ENCODE results near the gene ZNF324.
"Not testable (repeated sequence)": the region's sequence is repeated elsewhere in the genome, so short reads cannot be mapped to it uniquely, and the experiment has no call there.

The ZNF324 gene

DNA sequence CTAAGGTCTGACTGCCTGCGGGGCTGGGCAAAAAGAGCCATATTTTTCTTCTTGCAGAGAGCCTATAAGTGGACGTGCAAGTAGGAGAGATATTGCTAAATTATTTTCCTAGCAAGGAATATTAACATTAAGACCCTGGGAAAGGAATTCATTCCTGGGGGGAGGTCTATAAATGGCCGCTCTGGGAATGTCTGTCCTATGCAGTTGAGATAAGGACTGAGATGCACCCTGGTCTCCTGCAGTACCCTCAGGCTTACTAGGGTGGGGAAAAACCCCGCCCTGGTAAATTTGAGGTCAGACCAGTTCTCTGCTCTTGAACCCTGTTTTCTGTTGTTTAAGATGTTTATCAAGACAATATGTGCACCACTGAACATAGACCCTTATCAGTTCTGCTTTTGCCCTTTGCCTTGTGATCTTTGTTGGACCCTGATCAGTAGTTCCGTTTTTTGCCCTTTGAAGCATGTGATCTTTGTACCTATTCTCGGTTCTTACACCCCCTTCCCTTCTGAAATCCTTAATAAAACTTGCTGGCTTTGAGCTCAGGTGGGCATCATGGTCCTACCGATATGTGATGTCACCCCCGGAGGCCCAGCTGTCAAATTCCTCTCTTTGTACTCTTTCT is 40.8 kb downstream of the ZNF324 start:
- DNase-seq, result not testable (repeated sequence)

DNA sequence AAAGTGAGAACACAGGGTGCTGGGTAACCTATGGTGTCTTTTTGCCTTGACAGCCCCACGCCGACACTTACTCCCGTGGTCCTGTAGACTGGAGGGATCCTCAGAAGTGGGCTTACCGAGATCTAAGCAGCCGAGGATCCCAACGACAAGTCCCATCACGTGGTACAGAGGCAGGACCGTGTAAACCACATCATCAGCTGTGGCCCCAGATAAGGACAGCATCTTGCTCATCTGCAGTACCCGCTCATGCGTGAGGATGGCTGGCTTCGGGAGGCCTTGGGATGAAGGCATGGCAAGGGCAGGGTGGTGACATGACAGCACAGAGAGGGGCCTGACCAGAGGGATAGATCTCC is 42.8 kb downstream of the ZNF324 start:
- no peak for DNase-seq

DNA sequence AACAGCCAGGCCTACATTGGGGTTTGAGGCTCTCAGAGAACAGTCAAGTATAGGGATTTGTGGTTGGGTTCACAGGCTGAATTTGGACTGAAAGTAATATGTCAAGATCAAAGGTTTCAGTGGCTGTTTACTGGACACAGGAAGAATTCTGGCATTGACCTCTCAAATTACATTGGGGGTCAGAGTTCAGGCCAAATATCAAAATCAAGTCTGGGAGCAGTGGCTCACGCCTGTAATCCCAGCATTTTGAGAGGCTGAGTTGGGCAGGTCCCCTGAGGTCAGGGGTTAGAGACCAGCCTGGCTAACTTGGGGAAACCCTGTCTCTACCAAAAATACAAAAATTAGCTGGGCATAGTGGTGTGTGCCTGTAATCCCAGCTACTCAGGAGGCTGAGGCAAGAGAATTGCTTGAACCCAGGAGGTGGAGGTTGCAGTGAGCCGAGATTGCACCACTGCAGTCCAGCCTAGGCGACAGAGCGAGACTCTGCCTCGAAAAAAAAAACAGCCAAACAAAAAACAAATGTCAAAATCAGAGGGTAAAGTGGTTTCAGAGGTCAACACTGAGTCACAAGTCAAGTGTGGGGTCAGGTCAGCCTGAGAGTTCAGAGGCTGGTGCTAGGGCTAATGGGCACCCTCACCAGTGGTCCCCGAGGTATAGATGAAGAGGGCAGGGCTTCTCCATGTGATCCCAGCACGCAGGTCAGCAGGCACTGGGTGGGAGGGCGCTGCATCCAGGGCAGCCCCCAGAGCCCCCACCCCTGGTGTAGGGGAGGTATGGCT is 43.4 kb downstream of the ZNF324 start:
- no peak for DNase-seq

DNA sequence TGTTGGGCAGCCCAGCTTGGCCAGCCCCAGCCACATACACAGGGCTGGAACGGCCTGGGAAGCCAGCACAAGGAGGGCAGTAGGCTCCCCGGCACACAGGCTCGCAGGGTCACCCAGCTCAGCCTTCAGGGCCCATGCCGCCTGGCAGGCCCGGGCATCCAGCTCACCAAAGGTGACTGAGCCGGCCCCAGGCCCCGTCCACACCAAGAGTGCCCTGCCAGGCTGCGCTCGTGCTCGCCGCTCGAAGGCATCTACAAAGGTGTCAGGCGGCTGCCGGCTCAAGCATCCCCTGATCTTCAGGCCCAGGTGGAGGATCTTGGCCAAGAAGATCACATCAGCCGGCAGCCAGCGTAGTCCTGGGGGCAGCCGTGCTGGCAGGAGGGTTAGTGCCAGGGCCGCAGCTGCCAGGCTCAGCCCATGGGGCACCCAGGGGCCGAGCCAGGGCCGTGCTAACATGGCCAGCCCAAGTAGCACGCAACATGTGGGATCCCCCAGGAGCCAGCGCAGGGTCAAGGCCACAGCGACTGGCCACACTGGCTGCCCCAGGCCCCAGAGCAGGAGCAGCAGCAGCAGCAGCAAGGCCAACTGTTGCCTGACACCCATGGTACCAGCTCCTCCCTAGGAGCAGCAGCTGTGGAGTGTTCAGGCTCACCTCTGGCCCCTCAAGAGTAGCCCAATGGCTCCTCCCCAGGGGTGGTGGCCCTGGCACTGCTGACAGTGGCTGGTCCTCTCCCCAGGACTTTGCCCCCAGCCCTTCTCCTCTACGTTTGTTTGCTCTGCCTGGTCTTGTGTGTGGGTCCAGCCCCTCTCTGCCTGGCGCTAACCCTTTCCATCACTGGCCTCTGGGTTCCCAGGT is 44.7 kb downstream of the ZNF324 start, which contains the start of gene SLC27A5:
Gene SLC27A5 (minus strand): TSS at position 640 of the 856 bp plus-strand sequence. CDS start 37 bp downstream, at position 603.
- DNase-seq, result no peak

DNA sequence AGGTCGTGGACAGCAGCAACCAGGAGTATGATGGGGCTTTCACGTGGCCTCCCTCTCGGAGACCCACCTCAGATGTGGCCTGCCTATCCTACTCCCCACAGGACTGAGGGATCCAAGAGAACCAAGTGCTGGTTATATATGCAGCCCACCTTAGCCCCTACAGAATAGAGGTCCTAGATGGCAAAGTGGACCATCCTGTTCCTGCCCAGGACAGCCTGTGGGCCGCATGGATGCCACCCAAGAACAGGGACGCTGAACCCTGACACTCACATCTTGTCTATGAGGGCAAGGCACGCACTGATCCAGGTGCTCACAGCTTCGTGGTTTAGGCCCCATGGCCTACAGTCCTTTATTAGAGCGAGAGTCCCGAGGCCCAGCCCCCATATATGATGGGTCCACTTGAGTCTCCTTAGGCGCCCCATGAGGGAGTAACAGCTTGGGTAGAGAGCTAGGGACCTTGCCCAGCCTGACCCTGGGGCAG is 46.4 kb downstream of the ZNF324 start:
- no peak for DNase-seq

DNA sequence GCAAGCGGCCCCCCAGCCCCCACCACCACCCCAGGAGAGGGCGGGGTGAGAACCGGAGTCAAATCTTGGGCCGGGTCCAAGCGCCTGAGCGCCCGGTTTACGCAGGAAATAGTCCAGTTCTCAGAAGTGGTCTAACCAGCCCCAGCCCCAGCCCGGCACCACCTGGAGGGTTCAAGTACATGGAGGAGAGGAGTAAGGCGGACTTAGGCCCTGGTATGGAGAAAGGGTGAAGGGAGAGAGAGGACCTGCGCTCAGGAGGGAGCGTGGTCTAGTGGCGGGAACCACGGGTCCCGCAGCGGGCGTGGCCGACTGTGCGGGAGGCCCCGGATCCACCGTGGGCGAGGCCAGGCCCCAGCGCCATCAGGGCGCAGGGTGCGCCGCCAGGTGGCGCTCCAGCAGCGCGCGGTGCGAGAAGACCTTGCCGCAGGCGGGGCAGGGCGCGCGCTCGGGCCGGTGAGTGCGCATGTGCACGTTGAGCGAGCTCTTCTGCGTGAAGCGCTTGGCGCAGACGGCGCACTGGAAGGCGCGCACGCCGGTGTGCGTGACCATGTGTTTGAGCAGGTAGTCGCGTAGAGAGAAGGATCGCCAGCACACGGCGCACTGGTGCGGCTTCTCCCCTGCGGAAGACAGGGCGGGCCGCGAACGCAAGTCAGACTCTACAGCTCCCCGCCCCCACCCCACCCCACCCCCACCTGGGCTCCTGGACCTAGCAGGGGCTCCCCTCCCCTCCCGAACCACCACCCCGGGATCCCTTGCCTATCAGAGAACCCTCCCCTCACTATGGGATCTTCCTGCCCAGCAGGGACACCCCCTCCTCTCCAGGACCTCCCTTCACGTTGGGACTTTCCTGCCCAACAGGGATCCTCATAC is 47.0 kb downstream of the ZNF324 start:
- peak; percentile 97 for DNase-seq

DNA sequence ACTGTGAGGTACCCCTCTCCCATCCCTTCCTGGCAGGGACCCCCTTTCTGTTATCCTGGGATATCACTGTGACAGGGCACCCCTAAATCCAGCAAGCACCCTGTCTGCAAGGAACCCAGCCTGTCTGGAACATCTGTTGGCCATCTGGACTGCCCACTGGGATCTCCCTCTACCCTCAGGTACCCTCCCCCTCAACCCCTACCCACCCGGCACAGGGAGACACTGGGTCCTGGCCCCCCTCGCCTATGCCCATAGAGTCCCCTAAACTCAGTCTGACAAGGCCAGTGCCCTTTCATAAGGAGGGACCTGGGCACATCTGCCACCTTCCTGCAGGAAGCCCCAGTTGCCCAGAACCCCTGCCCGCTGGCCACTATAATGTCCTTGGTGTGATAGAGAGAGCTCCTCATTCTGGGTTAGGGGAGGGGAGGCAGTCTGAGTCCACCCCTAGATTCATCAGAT is 47.7 kb downstream of the ZNF324 start:
- DNase-seq, result no peak

DNA sequence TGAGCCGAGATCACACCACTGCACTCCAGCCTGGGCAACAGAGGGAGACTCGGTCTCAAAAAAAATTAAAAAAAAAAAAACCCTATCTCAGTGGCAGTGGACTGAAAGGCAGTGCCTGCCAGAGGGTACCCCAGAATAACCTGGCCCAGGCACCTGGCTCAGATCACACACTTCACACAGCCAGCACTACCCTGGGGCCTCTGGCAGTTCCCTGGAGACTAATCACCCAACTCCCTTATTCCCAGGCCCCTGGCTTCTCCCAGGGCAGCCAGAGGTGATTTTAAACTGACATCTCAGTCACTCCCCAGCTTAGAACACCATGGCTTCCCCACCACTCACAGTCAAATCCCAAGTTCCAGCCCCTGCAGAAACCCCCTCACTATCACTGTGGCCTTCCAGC is 48.4 kb downstream of the ZNF324 start:
- DNase-seq, result no peak

DNA sequence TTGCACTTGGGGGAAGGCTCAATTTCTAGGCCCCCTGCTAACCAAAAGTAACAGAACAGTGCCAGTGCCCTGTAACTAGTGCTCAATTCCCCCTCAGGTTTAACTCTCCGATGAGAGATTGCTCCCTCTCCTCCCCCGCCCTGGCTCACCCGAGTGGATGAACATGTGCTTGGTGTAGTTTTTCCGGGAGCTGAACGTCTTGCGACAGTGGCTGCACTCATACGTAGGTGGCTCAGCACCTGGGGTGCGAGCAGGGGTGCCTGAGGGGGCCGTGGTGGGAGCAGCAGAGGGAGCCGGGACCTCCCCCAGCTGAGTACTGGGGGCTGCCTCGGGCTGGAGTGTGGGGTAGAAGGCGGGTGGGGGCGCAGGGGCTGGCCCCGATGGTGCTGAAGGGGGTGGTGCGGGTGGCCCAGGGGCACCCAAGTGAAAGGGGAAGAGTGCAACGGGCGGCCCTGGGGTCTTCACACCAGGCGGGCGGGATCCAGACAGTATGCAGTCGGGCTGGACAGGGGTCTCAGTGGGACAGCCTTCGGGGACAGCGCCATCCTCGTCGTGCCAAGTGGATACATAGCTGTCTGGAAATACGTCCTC is 49.5 kb downstream of the ZNF324 start:
- no peak for DNase-seq

DNA sequence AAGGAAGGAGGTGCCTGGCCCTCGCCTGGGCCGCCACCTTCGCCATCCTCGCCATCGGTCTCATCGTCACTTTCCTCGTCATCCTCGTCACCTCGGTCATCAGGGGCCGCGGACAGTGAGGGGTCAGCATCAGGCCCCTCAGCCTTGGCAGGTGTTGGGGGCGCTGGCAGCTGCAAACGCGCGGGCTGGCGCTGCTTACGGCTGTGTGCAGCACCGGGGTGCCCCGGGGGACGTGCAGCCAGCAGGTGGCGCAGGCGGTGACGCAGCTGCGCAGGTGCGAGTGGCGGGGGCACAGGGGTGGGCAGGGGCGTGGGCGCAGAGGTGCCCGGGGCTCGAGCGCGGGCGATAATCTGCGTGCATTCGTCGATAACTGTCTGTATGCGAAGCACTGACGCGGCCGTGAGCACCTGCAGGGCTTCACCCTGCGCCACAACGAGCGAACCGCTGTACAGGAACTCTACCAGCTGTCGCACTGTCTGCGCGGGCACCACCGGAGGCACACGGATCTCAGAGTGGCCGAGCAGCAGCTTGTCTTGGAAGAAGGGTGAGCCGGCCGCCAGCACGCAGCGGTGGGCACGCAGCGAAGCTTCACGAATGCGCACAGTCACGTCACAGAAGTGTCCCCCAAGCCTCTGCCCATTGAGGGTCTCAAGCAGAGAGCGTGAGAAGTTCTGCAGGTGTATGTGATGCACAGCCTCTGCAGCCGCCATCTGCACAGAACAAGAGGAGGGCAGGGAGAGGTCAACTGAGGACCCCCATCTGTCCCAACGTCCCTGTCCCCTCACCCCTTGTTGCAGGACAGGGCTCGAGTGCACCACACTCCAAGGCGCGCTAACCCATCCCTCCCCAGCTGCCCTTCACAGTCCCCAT is 50.3 kb downstream of the ZNF324 start:
- no peak for DNase-seq

DNA sequence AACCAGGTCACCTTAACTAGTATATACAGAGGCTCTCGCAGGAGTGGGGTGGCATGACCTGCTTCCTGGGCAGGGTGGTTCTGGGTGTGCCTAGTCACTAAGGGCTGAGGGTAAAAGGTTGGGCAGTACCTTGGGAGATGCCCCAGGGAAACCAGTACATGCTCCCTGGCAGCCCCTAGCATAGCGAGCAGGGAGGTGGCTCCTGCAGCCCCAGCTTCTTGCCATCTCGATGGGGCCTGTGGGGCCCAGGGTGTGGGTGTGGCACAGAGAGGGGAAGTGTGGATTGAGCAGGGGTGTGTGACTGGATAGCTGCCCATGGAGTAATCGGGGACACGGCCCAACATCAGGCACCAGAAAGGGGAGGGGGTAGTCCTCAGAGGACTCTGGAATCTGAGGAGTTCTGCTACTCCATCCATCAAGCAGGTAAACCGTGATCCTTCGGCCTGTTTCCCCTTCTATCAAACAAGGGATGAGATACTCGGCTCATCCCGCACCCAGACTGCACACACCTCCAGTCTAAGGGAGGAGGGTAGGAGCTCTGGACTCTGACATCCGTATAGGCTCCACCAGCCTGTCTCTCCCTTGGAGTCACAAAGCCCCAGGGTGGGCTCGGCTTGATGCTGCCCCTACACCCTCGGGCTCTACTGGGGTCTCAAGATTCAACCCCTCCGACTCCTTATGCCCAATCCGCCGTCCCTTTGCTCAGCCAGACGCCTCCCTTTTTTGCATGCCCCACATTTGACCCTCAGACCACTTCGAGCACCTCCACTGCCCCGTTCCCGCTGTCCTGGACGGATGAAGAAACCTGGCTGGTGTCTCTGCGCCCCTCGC is 51.6 kb downstream of the ZNF324 start:
- peak; percentile 42 for DNase-seq

DNA sequence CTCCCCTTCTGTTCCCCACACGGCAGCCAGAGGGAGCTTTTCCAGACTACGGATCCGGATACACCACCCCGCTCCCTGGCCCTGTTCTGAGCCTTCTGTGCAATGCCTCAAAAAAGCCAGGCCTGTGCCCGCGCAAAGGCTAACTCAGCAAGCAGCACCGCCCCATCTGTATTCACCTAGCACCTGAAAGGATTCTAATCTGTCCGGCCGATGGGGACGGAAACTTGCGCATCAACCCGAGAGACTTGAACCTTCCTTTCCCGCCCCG is 52.1 kb downstream of the ZNF324 start:
- peak; percentile 67 for DNase-seq

DNA sequence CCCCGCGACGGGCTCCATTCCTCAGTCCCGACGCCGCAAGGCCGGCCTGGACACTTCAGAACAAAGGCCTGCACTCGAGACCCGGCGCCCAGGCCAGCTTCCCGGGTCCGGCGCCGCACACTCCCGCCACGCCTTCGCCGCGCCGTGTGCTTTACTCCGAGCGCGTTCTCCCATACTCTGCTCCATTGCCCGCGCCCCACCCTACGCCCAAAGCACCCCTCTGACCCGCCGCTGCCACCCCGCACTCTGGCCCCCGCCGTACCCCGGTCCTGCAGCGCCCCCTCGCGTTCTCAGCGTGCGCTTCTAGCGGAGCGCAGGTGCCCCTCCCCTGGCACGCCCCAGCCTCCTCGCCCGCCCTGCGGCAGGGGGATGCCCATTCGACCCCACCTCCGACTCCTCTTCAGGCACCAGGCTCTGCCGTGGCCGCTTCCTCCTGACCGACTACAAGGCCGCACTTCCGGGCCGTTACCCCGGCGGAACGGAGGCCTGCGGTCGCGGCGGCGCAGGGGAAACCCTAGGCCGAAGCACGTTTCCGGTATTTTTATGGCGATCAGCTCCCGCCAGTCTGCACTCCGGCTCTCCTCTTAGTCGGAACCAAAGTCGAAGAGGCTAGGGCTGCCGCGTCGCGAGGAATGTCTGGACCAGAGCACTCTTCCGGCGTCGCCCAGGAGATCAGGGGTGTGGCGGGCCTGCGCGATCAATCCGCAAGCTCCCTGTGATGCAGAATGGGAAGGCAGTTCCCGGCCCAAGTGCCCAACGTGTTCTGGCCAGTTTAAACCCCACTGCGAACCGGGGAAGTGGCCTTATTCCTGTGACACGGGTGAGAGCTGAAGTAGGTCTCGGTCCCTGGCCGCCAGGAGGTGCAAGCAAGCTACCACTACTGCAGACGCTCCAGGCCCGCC is 52.7 kb downstream of the ZNF324 start, which contains the start of gene ZBTB45:
Gene ZBTB45 (minus strand): TSS at position 456 of the 902 bp plus-strand sequence. CDS start 2,137 bp downstream, outside the sequence.
- DNase-seq, result peak; percentile 93

DNA sequence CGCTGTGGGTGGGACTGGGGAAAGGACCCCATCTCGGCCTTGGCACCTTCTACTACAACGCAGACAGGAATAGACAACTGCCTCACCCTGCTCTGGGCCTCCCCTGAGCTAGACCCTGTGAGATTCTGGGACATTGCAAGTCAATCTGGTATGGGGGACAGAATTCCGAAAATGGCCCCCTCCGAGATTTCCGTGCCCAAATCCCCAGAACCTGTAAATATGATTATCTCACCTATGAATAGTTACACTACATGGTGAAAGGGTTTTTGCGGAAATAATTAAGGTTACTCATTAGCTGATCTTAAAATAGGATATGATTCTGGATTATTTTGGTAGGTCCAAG is 53.3 kb downstream of the ZNF324 start:
- DNase-seq, result no peak

DNA sequence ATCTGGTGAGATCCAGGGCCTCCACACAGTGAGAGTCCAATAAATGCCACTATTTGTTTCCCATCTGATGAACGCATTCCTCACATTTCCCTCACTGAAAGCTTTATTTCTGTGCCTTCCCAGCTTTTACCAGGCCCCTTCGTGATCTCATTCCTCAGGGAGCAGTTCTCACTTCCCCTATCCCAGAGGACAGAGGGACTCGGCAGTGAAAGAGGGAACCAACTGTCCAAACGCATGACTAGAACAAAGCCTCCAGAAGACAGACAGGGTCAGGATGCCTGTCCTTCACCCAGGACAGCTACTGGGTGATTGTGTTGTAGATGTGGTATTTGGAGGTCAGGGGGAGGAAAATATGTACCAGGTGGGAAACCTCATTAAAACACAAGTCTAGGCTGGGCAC is 54.8 kb downstream of the ZNF324 start:
- no peak for DNase-seq

DNA sequence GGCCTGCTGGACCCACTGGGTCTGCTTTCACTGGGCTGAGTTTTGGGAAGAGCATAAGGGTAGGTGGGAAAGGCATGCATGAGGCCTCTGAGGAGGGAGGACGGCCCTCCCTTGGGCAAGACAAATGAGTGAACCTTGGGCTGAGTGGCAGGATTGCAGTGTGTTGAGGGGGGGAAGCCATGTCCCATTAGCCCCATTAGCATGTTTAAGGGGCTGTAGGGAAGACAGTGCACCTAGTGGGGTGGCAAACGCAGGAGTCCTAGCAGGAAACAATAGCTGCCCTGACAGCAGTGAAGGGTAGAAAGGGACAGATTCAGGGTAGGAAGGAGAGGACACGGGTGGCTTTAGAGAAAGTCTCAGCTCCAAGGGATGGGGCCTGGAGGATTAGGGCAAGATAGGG is 55.8 kb downstream of the ZNF324 start:
- no peak for DNase-seq

Data from stimulated activated CD4-positive, alpha-beta T cell treated with anti-CD3 and anti-CD28 coated beads, Interleukin-15, amount 100 ng/mL, for 24 hours (primary cell).